H1 (cell line): ENCODE measurements around the gene COL5A1. TPM values are rescaled to one million over a fixed set of nuclear protein-coding genes. Genes with fewer than 3 reads are reported as not detected.

ENCODE experiments used
- CTCF ChIA-PET: fragments of 300-600 bp; sonication (Branson Sonifier 250); formaldehyde crosslinking; loops from one replicate; lab custom pipeline; 2021; ENCODE audit not compliant: partially characterized antibody; lab: Charles Lee
- POLR2A ChIA-PET: fragments of 300-600 bp; sonication (Branson Sonifier 250); formaldehyde crosslinking; loops from one replicate; lab custom pipeline; 2021; ENCODE audit warnings: inconsistent platforms; ENCODE audit not compliant: partially characterized antibody; lab: Charles Lee
- DNase-seq, 2 experiments: peaks; one replicate each; pipeline versions ENCODE4 v3.0.0 to v3.0.0-alpha.2; 2010 to 2022; ENCODE audit warnings: low spot score in 2 of 2, low read depth in 1 of 2, mixed read lengths in 1 of 2
- FAIRE-seq: peaks from 2 replicates; lab custom pipeline; 2011; peaks lifted over from hg19 to GRCh38; lab: Jason Lieb, UNC
- H2AFZ ChIP-seq: 2 replicates; pipeline ENCODE4 v1.8.1; 2012; ENCODE audit warnings: low read length, inconsistent platforms
- H2AK5ac ChIP-seq: 2 replicates; pipeline ENCODE4 v1.6.1; 2013; ENCODE audit warnings: low read depth, low read length
- H2BK120ac ChIP-seq: replicated peaks from 2 replicates; pipeline ENCODE3; 2013; ENCODE audit warnings: low read depth, low read length, inconsistent platforms
- H2BK12ac ChIP-seq: 2 replicates; pipeline ENCODE4 v1.6.1; 2013; ENCODE audit warnings: low read depth, low read length
- H2BK15ac ChIP-seq: 2 replicates; pipeline ENCODE4 v1.6.1; 2013; ENCODE audit warnings: low read length
- H2BK20ac ChIP-seq: 2 replicates; pipeline ENCODE4 v1.6.1; 2013; ENCODE audit warnings: low read length
- H2BK5ac ChIP-seq: 2 replicates; pipeline ENCODE4 v1.6.1; 2013; ENCODE audit warnings: low read depth, low read length
- H3K14ac ChIP-seq: 2 replicates; pipeline ENCODE4 v1.6.1; 2013; ENCODE audit warnings: inconsistent platforms; ENCODE audit not compliant: insufficient read length
- H3K18ac ChIP-seq: 2 replicates; pipeline ENCODE4 v1.6.1; 2013; ENCODE audit warnings: low read length; ENCODE audit errors: extremely low read depth
- H3K23ac ChIP-seq: 2 replicates; pipeline ENCODE4 v1.6.1; 2013; ENCODE audit warnings: inconsistent platforms; ENCODE audit not compliant: insufficient read length
- H3K23me2 ChIP-seq: 2 replicates; pipeline ENCODE4 v1.6.1; 2013; ENCODE audit warnings: low read depth, low read length
- H3K27ac ChIP-seq: 2 replicates; pipeline ENCODE4 v1.6.1; 2011; ENCODE audit warnings: low read depth, low read length, inconsistent platforms
- H3K27me3 ChIP-seq, 4 experiments: replicated peaks in 1 of 4; 1 replicate in 1 of 4; 2 replicates in 3 of 4; pipeline versions ENCODE4 v1.6.1 to v1.8.1; 2011 to 2013; ENCODE audit warnings: low read length in 3 of 4, mild to moderate bottlenecking in 3 of 4, inconsistent platforms in 2 of 4, mixed read lengths in 2 of 4, moderate library complexity in 1 of 4; ENCODE audit not compliant: control insufficient read depth in 3 of 4, insufficient read depth in 3 of 4; ENCODE audit errors: extremely low read depth in 1 of 4
- H3K36me3 ChIP-seq, 4 experiments: 2 replicates each; pipeline versions ENCODE4 v1.6.1 to v1.8.1; 2011 to 2013; ENCODE audit warnings: mild to moderate bottlenecking in 4 of 4, low read length in 3 of 4, moderate library complexity in 2 of 4, control low read depth in 1 of 4, inconsistent platforms in 1 of 4; ENCODE audit not compliant: insufficient read depth in 4 of 4, control insufficient read depth in 2 of 4
- H3K4ac ChIP-seq: replicated peaks from 2 replicates; pipeline ENCODE3; 2013; ENCODE audit warnings: low read length, low read depth, mixed read lengths, inconsistent platforms; ENCODE audit not compliant: insufficient read length
- H3K4me1 ChIP-seq, 4 experiments: replicated peaks in 1 of 4; 1 replicate in 1 of 4; 2 replicates in 3 of 4; pipeline versions ENCODE4 v1.6.1 to v1.8.1; 2011 to 2013; ENCODE audit warnings: low read length in 3 of 4, inconsistent platforms in 2 of 4, mixed read lengths in 1 of 4; ENCODE audit not compliant: insufficient read depth in 4 of 4, control insufficient read depth in 3 of 4
- H3K4me2 ChIP-seq, 2 experiments: 2 replicates each; pipeline versions ENCODE4 v1.6.1 to v1.8.1; 2011 to 2013; ENCODE audit warnings: low read depth in 2 of 2, low read length in 2 of 2, control low read depth in 1 of 2, inconsistent platforms in 1 of 2, mild to moderate bottlenecking in 1 of 2; ENCODE audit not compliant: insufficient read depth in 1 of 2
- H3K4me3 ChIP-seq, 4 experiments: fragments of 200-600, 300-600 bp in 1 of 4; sonication (generic), shearing (Covaris generic), sonication (Bioruptor Twin) in 1 of 4; 2 replicates each; pipeline versions ENCODE4 v1.5.1 to v1.8.1; 2011 to 2016; ENCODE audit warnings: low read length in 4 of 4, low read depth in 3 of 4, control low read depth in 2 of 4, inconsistent platforms in 2 of 4, mild to moderate bottlenecking in 2 of 4, mixed read lengths in 1 of 4, moderate library complexity in 1 of 4; ENCODE audit not compliant: insufficient read depth in 2 of 4; ENCODE audit errors: extremely low read depth in 1 of 4
- H3K56ac ChIP-seq: replicated peaks from 2 replicates; pipeline ENCODE3; 2013; ENCODE audit warnings: low read depth, mild to moderate bottlenecking, mixed read lengths, low read length, inconsistent platforms; ENCODE audit not compliant: insufficient read length
- H3K79me1 ChIP-seq: 2 replicates; pipeline ENCODE4 v1.6.1; 2013; ENCODE audit warnings: low read depth, low read length, control low read depth
- H3K79me2 ChIP-seq, 2 experiments: 2 replicates each; pipeline versions ENCODE4 v1.6.1 to v1.8.1; 2012 to 2013; ENCODE audit warnings: low read length in 2 of 2, mild to moderate bottlenecking in 2 of 2, inconsistent platforms in 1 of 2; ENCODE audit not compliant: insufficient read depth in 2 of 2, control insufficient read depth in 1 of 2
- H3K9ac ChIP-seq, 4 experiments: replicated peaks in 1 of 4; 1 replicate in 1 of 4; 2 replicates in 3 of 4; pipeline versions ENCODE4 v1.6.1 to v1.8.1; 2011 to 2013; ENCODE audit warnings: low read depth in 3 of 4, low read length in 3 of 4, control low read depth in 2 of 4, mild to moderate bottlenecking in 2 of 4, moderate library complexity in 2 of 4, inconsistent platforms in 1 of 4; ENCODE audit errors: extremely low read depth in 1 of 4
- H3K9me3 ChIP-seq, 2 experiments: 2 replicates each; pipeline versions ENCODE4 v1.6.1 to v1.8.1; 2012 to 2013; ENCODE audit warnings: mild to moderate bottlenecking in 2 of 2, moderate library complexity in 2 of 2, control low read depth in 1 of 2, inconsistent platforms in 1 of 2, low read depth in 1 of 2, low read length in 1 of 2, mixed read lengths in 1 of 2; ENCODE audit not compliant: insufficient read depth in 2 of 2
- H4K20me1 ChIP-seq, 2 experiments: replicated peaks in 1 of 2; 2 replicates each; pipeline versions ENCODE3 to v1.8.1; 2011 to 2013; ENCODE audit warnings: inconsistent platforms in 2 of 2, low read length in 2 of 2, mild to moderate bottlenecking in 1 of 2; ENCODE audit not compliant: insufficient read depth in 2 of 2, control insufficient read depth in 1 of 2
- H4K5ac ChIP-seq: 2 replicates; pipeline ENCODE4 v1.6.1; 2013; ENCODE audit warnings: low read length, low read depth, mixed read lengths, inconsistent platforms; ENCODE audit not compliant: insufficient read length
- H4K8ac ChIP-seq: 2 replicates; pipeline ENCODE4 v1.8.0; 2013; ENCODE audit warnings: mild to moderate bottlenecking, moderate library complexity, low read length, inconsistent platforms; ENCODE audit not compliant: insufficient read depth; ENCODE audit errors: extremely low read depth
- H4K91ac ChIP-seq: replicated peaks from 2 replicates; pipeline ENCODE3; 2013; ENCODE audit warnings: low read length, mixed read lengths, inconsistent platforms; ENCODE audit not compliant: insufficient read length
- FOSL1 ChIP-seq: IDR thresholded peaks from 2 replicates; pipeline ENCODE4 v1.6.1; 2011; ENCODE audit warnings: mild to moderate bottlenecking, low read depth, low read length, moderate library complexity; ENCODE audit not compliant: insufficient read depth
- GTF2F1 ChIP-seq: IDR thresholded peaks from 2 replicates; pipeline ENCODE4 v1.6.1; 2012; ENCODE audit warnings: low read depth, low read length, improper control_type of control experiment, borderline replicate concordance
- HDAC2 ChIP-seq, 2 experiments: fragments of 300-600 bp in 1 of 2; sonication (generic) in 1 of 2; IDR thresholded peaks; 2 replicates each; pipeline ENCODE4 v1.6.1; 2011 to 2012; ENCODE audit warnings: low read depth in 2 of 2, low read length in 2 of 2, mild to moderate bottlenecking in 2 of 2, moderate library complexity in 2 of 2, borderline replicate concordance in 1 of 2, inconsistent platforms in 1 of 2
- HDAC6 ChIP-seq: IDR thresholded peaks from one replicate; pipeline ENCODE4 v1.7.1; 2012; ENCODE audit warnings: low read depth, mild to moderate bottlenecking, inconsistent platforms, low read length, moderate library complexity
- RBBP5 ChIP-seq: IDR thresholded peaks from 2 replicates; pipeline ENCODE4 v1.7.1; 2012; ENCODE audit warnings: low read depth, mild to moderate bottlenecking, inconsistent platforms, low read length, moderate library complexity, borderline replicate concordance
- WGBS, 2 experiments: shearing (Covaris generic) in 1 of 2; methylation state at CpG; one replicate each; pipeline versions ENCODE4 v1.1.6 to v1.1.7; 2013 to 2015; ENCODE audit warnings: low lambda C conversion rate in 2 of 2, mixed read lengths in 2 of 2, inconsistent platforms in 1 of 2, low coverage in 1 of 2, missing lambda C conversion rate in 1 of 2; ENCODE audit not compliant: insufficient replicate concordance in 2 of 2, insufficient coverage in 1 of 2, insufficient read length in 1 of 2; ENCODE audit errors: extremely low coverage in 1 of 2, missing lambda C conversion rate in 1 of 2; 5-methylcytosine and 5-hydroxymethylcytosine counted together
- polyA plus RNA-seq, 7 experiments: library from polyadenylated mRNA; depleted of rRNA in 3 of 7; stranded (reverse) in 5 of 7; unstranded in 2 of 7; fragments of >200 nt in 5 of 7; fragments of 200-250 nt in 2 of 7; gene quantifications; 1 replicate in 5 of 7; 2 replicates in 1 of 7; 4 replicates in 1 of 7; pipeline versions ENCODE4 v1.2.1 to v1.2.3, GENCODE V29; 2011 to 2013; ENCODE audit warnings: missing spikeins in 2 of 7, mixed read lengths in 2 of 7
- total RNA-seq: library from RNA; stranded (reverse); fragmentation: NEBNext Ultra II Directional; extraction: Animal tissue kit (Norgen Biotek cat#: 25700); gene quantifications from 2 replicates; pipeline ENCODE4 v1.2.1, GENCODE V29; 2021
- TF ChIP-seq, protein P1 (sequence below): IDR thresholded peaks from 2 replicates; pipeline ENCODE4 v1.6.1; 2011; ENCODE audit warnings: low read depth, mild to moderate bottlenecking, low read length; ENCODE audit not compliant: insufficient read depth

The COL5A1 gene
- total and polyA plus RNA-seq, 2 of the 8 experiments (the other 6 are each of a cell fraction or from before 2014, with no cell fraction given) = 3.8 to 12.0 TPM

DNA sequence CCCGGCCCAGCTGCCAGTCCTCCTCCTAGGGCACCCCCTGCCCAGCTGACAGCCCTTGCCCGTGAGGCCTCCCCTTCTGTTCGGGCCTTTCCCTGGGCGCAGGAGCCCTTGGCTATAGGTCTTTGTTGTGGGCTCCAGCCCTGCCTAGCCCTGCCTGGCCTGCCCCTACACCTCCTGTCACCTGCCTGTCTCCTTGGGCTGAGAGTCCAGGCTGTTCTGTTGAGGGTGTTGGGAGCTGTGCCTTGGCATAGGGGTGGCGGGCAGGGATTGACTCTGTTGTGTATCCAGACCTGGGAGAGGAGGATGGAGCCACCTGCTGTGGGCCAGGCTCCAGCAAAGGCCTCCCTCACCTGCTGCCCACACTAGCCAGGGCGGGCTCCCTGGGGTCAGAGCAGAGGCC is 250.6 kb downstream of the COL5A1 start:
- no peak overlapping the region for H3K14ac ChIP-seq
- no peak overlapping the region for H2AK5ac ChIP-seq
- H4K5ac ChIP-seq = no peak overlapping the region
- H3K79me2 ChIP-seq = no peaks in the 10 kb centered on the region
- H3K4ac ChIP-seq = no peak overlapping the region
- H3K27me3 ChIP-seq = no peaks in the 10 kb centered on the region
- no peak overlapping the region for H3K56ac ChIP-seq
- H4K20me1 ChIP-seq = no peaks in the 10 kb centered on the region
- WGBS, 2 experiments = 89% methylated on average over 6 of the region's 6 CpGs; no CpG with 5 or more reads in 1 of the 2 experiments
- H2BK120ac ChIP-seq = no peak overlapping the region
- no peaks in the 10 kb centered on the region for H3K36me3 ChIP-seq
- H3K9ac ChIP-seq = no peak overlapping the region
- peaks cover 11 to 14% of the 10 kb centered on the region in 2 experiments; a peak in 3 of 4 replicates for H3K9me3 ChIP-seq
- no peak overlapping the region for H3K27ac ChIP-seq
- POLR2A ChIA-PET = no interaction called here
- no peak overlapping the region for H3K18ac ChIP-seq
- H2BK5ac ChIP-seq = no peak overlapping the region
- no peak overlapping the region for H3K23ac ChIP-seq
- CTCF ChIA-PET = interaction anchor here (0.6 kb wide), 1 partner anchor 59 kb away, joined by 3 read pairs; no protein-coding TSS in a partner anchor
- DNase-seq (no peak), FAIRE-seq (no peak)
- no peaks in the 10 kb centered on the region for H3K23me2 ChIP-seq
- no peak overlapping the region for H3K4me2 ChIP-seq
- no peak overlapping the region for H2AFZ ChIP-seq
- no peak overlapping the region for H3K4me3 ChIP-seq
- no peaks in the 10 kb centered on the region for H3K79me1 ChIP-seq
- H2BK15ac ChIP-seq = no peak overlapping the region
- H2BK20ac ChIP-seq = no peak overlapping the region
- no peak overlapping the region for H4K91ac ChIP-seq
- no peak overlapping the region for H2BK12ac ChIP-seq
- no peaks in the 10 kb centered on the region for H3K4me1 ChIP-seq
- H4K8ac ChIP-seq = no peak overlapping the region
- TF ChIP-seq, protein P1, sequence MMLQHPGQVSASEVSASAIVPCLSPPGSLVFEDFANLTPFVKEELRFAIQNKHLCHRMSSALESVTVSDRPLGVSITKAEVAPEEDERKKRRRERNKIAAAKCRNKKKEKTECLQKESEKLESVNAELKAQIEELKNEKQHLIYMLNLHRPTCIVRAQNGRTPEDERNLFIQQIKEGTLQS = no peak
- TF ChIP-seq GTF2F1 = no peak
- TF ChIP-seq FOSL1 = no peak
- TF ChIP-seq RBBP5 = no peak
- TF ChIP-seq HDAC6 = no peak
- no peak for TF ChIP-seq HDAC2 (IDR thresholded peaks at IDR 0.05; ENCODE audit: borderline replicate concordance in 1 of 2, low read depth in 2 of 2, low read length in 2 of 2)
